Pulmonary artery endothelial cell (primary cell): Measurements from ENCODE around the gene ACP3. TPM values are rescaled to one million over a fixed set of nuclear protein-coding genes. Genes with fewer than 3 reads are reported as not detected.

Experiments used
- DNase-seq: peaks from one replicate; pipeline ENCODE4 v3.0.0-alpha.2; 2011; ENCODE audit warnings: low read depth, low spot score
- total RNA-seq: library from RNA; depleted of rRNA; stranded (reverse); fragments of >200 nt; gene quantifications from 2 replicates; pipeline ENCODE4 v1.2.3, GENCODE V29; 2014

Gene ACP3
- total RNA-seq, 1 donor from 2014 or later = not detected

DNA sequence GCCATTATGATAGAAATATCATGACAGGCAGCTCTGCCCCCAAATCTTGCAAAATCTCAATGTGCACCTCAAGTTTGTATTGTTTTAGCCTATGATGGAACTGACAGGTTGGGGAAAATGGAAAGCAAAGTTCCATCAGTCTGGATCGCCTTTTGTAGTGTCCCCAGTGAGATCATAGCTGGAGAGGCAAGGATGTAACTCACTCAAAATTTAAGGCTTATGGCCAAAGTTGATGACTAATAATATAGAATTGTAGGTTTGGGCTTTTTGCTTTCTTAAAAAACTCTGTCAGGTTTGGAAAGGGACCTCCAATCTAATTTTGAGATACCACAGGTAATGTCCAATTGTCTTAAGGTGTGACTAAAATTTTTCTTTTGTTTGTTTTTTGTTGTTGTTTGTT is 1.4 kb upstream of the ACP3 start:
- no peak for DNase-seq

DNA sequence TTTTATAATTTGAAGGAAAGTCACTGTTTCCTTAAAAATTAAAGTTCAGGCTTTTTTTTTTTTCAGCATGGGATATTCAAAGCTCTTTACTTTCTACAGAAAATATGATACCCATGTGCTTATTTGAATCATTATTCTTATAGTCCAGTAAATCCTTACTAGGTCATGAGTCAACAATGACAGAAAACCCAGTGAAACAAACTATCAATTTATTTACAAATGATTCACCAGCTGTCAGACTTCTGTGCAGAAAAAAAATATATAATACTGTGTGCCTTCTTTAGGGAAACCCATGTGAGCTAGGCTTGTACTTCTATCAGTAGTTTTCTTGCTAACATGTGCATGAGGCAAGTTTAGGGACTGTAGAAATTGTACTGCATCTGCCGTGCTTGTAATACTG is 1.2 kb downstream of the ACP3 start:
- DNase-seq = no peak

DNA sequence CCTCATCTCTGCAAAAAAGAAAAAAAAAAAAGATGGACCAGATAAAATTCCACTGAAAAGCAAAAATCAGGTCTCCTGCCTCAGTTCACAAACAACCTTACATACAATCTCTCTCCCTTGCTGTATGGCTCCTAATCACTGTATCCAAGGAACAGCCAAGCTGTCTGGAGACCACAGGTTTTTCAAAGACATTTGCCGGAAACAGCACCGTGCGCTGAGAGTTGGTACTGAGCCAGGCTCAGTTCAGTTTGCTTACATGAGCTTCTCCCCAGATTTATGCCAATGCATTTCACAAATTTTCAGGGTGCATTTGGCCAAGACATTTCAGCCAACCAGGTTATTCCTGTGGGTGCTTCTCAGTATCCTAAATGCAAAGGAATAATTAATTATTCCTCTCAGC is 4.1 kb downstream of the ACP3 start:
- DNase-seq = no peak

DNA sequence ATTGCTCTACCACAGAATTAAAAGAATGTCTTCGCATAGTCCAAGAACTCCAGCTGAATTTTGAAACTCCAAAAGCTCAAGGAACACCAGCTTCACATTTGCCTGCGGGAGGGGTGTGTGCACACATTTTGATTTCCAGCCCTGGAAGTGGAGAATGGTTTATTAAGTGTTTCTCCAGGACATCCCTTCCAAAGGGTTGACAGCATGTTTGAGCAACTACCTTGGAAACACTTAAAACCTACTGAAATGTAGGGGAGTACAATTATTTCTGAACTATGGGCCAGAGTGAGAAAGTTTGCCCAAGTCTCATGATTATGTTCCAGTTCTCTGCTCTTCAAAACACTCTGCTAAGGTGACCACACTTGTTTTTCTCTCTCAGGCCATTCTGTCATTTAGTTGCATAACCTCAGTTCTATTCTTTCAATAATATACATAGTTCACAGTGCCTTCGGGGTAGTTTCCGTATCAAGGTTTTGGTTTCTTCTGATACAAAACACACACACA is 7.9 kb downstream of the ACP3 start:
- DNase-seq = no peak

DNA sequence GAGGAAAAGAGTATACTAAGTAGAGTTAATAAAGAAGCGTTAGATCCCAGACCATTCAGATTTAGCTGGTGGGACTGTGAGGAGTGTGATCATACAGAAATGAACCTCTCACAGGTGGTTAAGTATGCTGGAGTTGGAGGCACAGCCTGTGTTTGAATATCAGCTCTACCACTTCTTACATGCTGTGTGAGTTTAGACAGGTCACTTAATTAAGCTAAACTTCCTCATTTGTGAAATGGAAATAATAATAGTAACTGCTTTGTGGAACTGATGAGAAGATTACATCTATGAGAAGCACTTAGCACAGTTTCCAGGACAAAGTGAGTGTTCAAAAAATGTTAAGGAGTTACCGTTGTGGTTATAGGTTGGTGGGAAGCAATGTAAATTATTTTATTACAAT is 8.4 kb downstream of the ACP3 start:
- no peak for DNase-seq

DNA sequence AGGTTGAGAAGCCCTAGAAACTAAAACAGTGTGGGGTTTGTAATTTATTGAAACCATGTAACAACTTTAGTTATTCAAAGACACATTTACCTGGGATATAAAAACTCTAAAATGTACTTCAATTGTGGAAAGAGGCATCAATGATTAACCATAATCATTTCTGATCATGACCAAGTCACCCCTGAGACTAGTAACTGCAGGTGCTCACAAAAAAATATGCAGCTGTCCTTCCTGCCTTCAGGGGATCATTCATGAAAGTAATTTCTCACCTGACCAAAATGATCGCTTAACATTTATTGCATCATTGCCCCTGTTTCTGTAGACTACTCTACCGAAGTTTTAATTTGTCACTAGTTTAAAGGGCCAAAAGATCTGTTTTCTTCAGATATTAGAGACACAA is 9.0 kb downstream of the ACP3 start:
- no peak for DNase-seq

DNA sequence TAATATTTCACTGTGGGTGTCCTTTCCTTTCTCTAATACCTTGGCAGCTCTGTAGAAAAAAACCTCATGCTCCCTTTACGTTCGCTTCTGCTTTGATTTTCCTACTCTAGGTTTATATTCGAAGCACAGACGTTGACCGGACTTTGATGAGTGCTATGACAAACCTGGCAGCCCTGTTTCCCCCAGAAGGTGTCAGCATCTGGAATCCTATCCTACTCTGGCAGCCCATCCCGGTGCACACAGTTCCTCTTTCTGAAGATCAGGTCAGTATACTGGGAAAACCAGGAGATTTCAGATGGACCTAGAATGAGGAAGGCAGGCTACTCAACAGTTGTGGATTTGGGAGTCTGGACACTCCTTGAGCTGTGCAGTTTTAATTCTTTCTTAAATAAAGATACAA is 14.9 kb downstream of the ACP3 start:
- no peak for DNase-seq

DNA sequence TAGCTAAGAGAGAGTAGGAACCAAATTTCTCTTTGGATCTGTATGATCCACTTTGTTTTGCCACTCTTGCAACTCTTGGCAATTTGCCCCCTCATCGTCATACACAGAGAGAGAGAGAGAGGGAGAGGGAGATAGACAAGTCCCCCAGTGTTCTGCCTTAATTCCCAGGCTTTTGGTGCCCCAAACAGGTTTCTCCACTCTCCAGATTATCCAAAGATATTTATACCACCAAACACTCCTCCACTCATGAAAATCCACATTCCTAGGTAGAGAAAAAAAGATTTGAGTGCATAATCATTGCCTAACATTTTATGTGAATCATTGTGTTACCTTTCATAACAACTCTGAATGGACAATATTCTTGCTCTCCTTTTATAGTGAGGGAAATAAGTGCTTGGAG is 15.3 kb downstream of the ACP3 start:
- no peak for DNase-seq

DNA sequence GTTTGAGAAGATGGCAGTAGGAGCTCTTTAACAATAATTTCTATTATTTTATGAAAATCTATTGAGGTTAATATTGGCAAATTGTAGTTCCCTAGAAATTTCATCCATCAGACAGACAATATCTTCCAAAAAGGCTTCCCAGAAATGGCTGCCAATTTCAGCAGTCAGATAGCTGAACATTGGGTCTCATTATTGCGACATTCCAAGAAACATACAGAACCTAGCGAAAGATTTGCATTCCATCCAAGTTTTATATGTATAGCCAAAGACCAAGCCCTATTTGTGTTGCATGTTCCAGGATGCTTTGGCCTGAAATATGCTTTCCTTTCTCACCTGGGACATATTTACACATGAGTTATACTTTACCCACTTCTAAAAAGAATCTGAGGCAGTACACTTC is 24.5 kb downstream of the ACP3 start:
- no peak for DNase-seq

DNA sequence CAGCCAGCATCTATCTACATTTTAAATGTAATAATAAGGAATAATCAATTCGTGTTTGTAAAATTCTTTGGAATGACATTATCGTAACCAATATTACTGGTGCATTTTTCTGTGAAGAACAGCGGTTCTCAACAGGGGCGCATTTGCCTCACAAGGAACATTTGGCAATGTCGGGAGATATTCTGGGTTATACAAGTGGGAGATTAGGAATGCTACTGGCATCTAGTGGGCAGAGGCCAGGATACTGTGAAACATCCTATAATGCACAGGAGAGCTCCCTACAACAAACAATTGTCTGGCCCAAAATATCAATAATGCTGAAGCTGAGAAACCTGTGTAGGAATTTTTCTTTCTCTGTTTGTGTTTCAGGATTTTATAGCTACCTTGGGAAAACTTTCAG is 25.0 kb downstream of the ACP3 start:
- no peak for DNase-seq

DNA sequence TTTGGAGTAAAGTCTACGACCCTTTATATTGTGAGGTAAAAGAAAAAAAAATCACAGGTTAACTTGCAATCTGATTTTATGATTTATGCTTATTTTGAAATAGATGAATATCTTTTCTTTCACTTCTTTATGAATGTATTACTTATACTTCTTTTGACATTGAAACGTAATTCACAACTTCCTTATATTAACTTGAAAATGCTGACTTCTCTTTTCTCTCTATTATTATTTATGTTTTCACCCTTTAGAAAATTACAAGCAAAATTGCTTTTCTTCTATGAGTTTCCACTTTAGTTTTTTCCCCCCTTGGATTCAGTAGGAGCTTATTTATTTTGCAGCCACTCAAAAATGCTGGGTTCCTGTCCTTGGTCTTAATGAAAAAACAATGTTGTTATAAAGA is 25.4 kb downstream of the ACP3 start:
- DNase-seq = no peak

DNA sequence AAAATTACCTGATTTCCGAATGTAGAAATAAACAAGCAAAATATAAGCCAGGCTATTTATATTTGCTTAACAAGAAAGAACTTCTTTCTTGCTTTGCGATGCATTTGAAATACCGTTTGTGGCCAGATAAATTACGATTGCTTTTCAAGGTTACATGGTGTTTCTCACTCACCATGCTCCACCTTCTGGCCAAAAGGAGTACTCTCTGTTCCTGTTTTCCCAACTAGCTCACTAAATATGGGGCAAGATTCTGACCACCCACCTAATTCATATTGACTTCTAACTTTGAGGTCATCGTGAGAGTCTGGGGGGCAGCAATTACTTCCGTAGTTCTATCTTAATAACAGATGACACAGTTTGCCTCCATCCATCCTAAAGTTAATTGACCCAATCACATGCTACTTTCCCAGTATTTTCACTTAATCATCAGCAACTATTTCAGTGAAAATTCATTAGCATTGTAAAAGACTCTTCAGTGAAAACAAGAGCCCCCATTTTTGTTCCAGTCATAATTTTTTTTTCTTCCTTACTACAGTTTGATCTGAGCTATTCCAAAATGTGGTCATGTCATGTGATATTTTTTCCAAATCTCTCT is 25.9 kb downstream of the ACP3 start:
- peak; percentile 10 for DNase-seq

DNA sequence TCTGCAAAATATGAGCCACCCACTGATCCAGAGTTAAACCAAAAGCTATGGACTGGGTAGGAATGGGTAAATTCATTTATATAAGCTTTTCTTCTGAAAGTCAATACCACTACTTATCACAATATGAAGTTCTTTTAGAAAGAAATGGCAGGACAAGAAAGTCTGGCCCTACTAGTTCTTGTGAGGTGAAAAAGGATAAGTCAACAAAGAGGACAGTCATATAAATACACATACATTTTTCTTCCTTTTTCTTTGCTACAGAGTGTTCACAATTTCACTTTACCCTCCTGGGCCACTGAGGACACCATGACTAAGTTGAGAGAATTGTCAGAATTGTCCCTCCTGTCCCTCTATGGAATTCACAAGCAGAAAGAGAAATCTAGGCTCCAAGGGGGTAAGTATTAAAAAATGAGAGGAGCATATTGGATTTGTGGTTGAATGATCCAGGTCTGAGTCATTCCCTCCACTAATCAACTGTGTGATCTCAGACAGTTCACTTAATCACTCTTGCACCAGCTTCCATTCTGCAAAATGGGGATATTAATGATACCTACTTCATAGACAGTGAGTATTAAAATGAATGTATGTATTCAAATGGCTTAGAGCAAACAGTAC is 27.6 kb downstream of the ACP3 start:
- no peak for DNase-seq

DNA sequence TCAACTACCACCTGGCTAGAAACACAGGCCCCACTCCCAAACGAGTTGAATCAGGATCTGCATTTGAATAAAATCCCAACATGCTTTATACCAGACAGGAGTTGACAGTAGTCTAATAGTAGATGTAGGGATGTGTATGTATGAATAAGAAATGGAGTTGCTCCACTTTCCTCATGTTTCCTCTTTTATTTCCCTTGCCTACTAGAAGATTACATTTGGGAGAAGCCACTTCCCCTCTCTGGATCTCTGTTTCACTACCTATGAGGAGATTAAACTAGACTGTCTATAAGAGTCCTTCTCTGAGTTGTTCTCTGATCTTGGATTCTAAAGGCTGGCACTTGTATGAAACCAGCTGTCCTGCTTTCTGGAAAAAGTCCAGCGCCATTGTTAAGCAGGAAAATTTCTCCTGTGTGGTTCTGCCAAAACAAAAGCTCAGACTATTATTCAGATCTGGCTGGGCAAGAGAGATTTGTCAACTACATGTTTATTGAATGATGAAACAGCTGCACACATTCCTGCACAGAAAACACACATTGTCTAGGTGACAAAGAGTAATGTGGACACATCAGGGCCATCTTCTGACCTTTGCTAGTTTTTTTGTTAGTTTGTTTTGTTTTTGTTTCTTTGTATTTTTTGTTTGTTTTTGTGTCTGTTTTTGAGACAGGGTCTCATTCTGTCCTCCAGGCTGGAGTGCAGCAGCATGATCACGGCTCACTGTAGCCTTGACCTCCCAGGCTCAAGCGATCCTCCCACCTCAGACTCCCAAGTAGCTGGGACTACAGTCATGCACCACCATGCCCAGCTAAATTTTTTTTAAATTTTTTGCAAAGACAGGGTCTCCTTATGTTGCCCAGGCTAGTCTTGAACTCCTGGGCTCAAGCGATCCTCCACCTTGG is 29.9 kb downstream of the ACP3 start:
- DNase-seq = peak; percentile 76

DNA sequence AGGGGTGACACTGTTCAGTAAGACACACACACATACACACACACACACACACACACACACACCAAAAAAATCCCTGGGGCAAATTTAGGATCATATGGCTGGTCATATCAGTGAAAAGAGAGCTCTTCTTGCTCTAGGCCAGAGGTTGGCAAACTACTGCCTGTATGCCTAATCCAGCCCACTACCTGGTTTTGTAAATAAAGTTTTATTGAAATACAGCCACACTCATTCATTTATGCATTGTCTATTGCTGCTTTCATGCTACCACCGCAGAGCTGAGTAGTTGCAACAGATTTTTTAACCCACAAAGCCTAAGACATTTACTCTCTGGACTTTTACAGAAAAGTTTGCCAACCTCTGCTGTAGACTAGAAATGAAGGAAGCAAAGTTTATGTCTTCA is 30.6 kb downstream of the ACP3 start:
- DNase-seq = no peak

DNA sequence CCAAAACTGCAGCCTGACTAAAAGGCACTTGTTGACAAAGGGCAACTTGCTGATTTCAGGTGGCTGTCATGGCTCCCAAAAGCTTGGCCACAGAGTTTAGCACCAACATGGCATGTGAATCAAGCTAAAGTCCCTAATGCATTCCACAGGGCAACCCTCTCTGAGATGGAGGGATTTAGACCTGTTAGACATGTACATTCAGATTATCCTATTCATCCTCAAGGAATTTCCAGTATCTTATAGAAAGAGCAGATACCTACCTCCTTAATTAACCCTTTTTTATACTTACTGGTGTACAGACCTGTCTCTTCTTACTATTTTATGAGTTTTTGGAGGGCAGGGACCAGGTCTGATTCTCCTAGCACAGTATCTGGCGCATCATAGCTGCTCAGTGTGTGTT is 31.3 kb downstream of the ACP3 start:
- DNase-seq = no peak

DNA sequence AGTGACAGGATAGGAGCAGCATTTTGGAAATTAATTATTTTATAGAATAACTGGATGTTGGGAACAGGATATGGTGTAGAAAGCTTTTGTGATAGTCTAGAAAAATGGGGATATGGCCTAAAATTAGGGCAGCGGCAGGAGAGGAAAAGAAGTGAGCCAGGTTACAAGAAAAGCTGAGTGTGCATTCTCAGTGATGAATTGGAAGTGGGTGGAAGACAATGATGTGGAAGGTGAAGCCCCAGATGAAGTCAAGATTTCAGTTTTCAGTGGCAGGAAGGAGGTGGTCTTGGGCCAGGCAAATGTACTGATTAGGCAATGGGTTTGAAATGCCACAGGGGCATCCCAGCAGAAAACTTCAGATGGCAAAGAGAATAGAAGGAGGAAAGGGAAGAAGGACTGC is 33.6 kb downstream of the ACP3 start:
- no peak for DNase-seq

DNA sequence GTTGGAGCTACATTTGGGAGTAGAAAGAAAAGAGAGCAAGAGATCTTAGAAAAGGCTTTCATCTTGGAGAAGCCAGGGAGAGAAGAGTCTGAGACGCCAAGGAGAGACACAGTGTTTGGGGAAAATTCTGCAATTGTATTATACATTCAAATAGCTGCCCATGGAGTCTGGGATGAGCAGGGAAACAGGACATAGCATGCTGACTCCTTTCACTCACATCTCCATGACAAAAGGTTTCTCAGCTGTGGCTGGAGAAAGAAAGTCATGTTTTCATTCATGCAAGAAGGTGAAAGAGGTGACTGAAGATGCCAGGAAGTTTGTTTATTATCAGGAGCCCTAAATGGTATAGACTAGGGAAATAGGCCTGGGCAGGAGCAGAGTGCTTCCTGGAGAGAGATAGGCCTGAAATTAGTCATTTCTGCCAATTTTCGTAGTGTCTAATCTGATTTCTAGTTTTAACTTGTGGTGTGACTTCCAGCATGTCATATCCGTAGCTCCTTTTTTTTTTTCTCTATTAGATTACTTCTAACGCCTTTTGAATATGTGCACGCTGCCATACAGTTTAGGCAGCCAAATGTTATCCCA is 34.1 kb downstream of the ACP3 start:
- no peak for DNase-seq

DNA sequence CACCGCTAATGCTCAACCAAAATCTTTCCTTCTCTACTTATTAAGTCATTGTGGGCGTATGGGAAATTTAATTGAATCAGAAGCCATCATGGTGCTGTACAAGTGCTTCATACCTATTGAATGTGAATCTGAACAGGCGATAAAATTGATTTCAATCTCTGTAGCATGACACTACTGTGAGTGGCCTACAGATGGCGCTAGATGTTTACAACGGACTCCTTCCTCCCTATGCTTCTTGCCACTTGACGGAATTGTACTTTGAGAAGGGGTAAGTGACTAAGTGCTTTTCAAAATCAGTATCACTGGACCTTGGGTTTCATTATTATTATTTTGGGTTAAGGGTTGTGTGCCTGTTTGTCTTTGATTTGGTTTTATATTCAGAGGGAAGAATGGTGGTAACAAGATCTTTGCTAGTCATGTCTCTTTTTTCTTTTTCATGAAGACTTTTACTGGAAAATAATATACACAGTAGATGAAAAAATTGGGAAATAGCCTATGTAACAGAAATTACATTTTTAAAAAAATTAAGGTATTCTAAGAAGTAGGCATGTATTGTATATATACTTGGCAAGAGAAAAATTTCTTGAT is 35.4 kb downstream of the ACP3 start:
- DNase-seq = peak; percentile 22

DNA sequence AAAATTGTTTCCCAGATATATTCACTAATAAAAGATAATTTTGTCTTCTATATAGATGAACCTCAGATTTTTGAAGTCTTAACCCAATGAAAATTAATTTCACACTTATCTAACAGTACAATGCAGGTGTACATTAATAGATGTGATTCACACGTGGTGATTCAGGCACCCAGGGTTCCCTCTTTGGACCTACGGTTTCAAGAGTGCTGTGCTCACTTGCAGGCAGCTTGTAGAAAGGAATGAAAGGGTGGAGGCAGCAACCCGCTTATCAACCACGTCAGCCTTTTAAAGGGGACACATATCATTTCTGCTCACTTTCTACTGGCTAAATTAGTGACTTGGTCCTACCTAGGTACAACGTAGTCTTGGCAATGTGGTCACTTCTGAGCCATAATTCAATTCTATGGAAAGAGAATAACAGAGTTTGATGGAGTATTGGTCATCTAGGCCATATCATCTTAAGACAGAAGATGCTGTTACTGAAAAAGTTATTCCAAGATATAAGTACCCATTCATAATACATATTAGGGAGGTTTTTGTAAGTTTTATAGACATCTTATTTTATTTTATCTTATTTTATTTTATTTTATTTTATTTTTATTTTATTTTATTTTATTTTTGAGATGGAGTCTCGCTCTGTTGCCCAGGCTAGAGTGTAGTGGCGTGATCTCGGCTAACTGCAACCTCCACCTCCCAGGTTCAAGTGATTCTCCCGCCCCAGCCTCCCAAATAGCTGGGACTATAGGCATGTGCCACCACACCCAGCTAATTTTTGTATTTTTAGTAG is 37.9 kb downstream of the ACP3 start:
- DNase-seq = no peak

DNA sequence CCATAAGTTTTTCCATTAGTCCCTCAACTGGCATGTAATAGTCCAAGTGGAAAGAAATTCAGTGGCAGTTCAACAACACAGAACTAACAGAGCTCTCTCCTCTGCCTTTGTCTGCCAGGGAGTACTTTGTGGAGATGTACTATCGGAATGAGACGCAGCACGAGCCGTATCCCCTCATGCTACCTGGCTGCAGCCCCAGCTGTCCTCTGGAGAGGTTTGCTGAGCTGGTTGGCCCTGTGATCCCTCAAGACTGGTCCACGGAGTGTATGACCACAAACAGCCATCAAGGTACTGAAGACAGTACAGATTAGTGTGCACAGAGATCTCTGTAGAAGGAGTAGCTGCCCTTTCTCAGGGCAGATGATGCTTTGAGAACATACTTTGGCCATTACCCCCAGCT is 39.4 kb downstream of the ACP3 start:
- no peak for DNase-seq
